ENCODE results near the gene TSPAN13.

The TSPAN13 gene

DNA sequence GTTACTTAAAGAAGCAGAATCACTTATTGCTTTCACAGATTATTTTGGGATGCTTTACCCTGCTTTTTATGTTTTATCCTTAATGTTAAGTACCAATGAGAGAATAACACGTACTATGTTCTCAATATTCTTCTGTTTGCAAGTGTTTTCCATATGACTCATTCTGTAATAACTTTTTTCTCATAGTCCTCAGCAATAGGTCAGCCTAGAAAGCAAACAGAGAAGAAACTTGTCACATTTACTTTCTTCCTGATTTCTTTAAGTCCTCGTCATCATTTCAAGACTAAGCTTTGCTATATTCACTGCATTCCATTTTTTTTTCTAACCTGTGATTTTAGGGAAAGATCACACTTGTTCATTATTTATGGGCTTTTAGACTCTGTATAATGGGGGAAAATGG is 58.0 kb downstream of the TSPAN13 start:
- intact Hi-C loops (cut with DNase I; ENCODE audit: low total_unique reads): no loop called here
- Histone ChIP-seq H3K9me3 (no peaks in the 10 kb centered on the region), H3K27me3 (no peaks in the 10 kb centered on the region), H3K4me3 (no peak overlapping the region), H3K27ac (peak overlapping the region in 1 of 2 donors; percentile 15), H3K4me1 (peaks cover 0 to 29% (median 11%) of the 10 kb centered on the region in 4 donors), H3K36me3 (no peaks in the 10 kb centered on the region)
- TF ChIP-seq, protein P1, sequence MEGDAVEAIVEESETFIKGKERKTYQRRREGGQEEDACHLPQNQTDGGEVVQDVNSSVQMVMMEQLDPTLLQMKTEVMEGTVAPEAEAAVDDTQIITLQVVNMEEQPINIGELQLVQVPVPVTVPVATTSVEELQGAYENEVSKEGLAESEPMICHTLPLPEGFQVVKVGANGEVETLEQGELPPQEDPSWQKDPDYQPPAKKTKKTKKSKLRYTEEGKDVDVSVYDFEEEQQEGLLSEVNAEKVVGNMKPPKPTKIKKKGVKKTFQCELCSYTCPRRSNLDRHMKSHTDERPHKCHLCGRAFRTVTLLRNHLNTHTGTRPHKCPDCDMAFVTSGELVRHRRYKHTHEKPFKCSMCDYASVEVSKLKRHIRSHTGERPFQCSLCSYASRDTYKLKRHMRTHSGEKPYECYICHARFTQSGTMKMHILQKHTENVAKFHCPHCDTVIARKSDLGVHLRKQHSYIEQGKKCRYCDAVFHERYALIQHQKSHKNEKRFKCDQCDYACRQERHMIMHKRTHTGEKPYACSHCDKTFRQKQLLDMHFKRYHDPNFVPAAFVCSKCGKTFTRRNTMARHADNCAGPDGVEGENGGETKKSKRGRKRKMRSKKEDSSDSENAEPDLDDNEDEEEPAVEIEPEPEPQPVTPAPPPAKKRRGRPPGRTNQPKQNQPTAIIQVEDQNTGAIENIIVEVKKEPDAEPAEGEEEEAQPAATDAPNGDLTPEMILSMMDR (IDR thresholded peaks at IDR 0.05): no peak
- no peak for DNase-seq

GRCh38 chr7:16812542-16813231 is 59.1 kb downstream of the TSPAN13 start:
- H3K9me3 ChIP-seq: no peaks in the 10 kb centered on the region
- H3K27ac ChIP-seq: peak overlapping the region; percentile 7 to 27
- H3K4me1 ChIP-seq: peaks cover 0 to 29% (median 11%) of the 10 kb centered on the region in 4 donors
- H3K4me3 ChIP-seq: no peak overlapping the region
- intact Hi-C loops (cut with DNase I; ENCODE audit: low total_unique reads): no loop called here
- TF ChIP-seq, protein P1 (IDR thresholded peaks at IDR 0.05): no peak
- H3K27me3 ChIP-seq: no peaks in the 10 kb centered on the region
- no peaks in the 10 kb centered on the region for H3K36me3 ChIP-seq
- DNase-seq: no peak

- Histone ChIP-seq H3K4me1 (peaks cover 0 to 29% (median 11%) of the 10 kb centered on the region in 4 donors), H3K9me3 (no peaks in the 10 kb centered on the region), H3K27ac (peak overlapping the region; percentile 7 to 27), H3K36me3 (no peaks in the 10 kb centered on the region), H3K27me3 (no peaks in the 10 kb centered on the region), H3K4me3 (no peak overlapping the region)
- no peak for DNase-seq
- intact Hi-C loops (cut with DNase I; ENCODE audit: low total_unique reads): no loop called here
- TF ChIP-seq, protein P1 (IDR thresholded peaks at IDR 0.05): no peak
These were observed 59.7 kb downstream of the TSPAN13 start for GRCh38 chr7:16813232-16813616.

DNA sequence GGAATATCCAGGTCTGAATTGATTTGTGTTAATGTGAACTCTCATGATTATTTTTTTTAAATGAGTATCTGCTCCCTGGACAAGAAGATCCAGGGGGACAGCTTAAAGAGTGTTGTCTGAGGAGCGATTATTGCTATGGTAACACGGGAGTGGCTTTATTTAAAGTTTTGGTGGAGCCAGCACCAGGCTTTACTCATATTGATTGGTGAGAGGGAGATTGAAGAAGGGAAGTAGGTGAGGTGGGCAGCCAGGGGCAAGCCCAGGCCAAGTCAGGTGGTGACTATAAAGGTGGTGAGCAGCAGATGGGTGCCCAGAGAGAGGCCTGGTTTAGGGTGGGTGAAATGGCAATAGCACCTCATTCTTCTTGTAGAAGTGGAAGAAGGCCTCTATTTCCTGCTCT is 61.4 kb downstream of the TSPAN13 start:
- H3K4me1 ChIP-seq: peaks cover 0 to 29% (median 11%) of the 10 kb centered on the region in 4 donors
- H3K36me3 ChIP-seq: no peaks in the 10 kb centered on the region
- TF ChIP-seq, protein P1 (IDR thresholded peaks at IDR 0.05): no peak
- no peaks in the 10 kb centered on the region for H3K27me3 ChIP-seq
- no peak overlapping the region for H3K4me3 ChIP-seq
- no peak overlapping the region for H3K27ac ChIP-seq
- intact Hi-C loops (cut with DNase I; ENCODE audit: low total_unique reads): no loop called here
- no peaks in the 10 kb centered on the region for H3K9me3 ChIP-seq
- DNase-seq: no peak

DNA sequence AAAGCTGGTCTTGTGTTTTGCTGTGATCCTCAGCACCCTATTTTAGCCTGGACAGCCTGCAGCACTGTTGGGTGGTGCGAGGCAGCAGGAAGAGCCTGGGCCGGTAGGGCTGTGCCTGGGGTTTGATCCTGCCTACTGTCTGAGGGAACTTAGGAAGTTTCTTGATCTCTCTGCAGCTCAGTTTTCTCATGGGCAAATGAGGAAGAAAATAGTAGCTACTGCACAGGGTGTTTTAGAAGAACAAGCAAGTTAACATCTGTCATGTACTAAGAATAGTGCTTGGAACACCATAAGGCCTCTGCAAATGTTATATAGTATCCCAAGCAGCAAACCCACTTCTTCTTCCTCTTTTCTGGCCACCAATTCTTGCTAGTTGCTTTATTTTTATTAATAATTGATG is 63.3 kb downstream of the TSPAN13 start:
- no peak overlapping the region for H3K27ac ChIP-seq
- DNase-seq: peak in 1 of 2 donors; percentile 23
- no peak overlapping the region for H3K4me3 ChIP-seq
- TF ChIP-seq, protein P1 (IDR thresholded peaks at IDR 0.05): no peak
- no peaks in the 10 kb centered on the region for H3K9me3 ChIP-seq
- H3K27me3 ChIP-seq: no peaks in the 10 kb centered on the region
- H3K36me3 ChIP-seq: no peaks in the 10 kb centered on the region
- peaks cover 0 to 23% (median 11%) of the 10 kb centered on the region in 4 donors for H3K4me1 ChIP-seq
- intact Hi-C loops (cut with DNase I; ENCODE audit: low total_unique reads): no loop called here

Data from tibial artery (tissue), 4 donors.